Ovary (tissue), 10 donors: ENCODE results near the gene COX7B2. TPM values are rescaled to one million over a fixed set of nuclear protein-coding genes. Genes with fewer than 3 reads are reported as not detected.

Experiments
- DNase-seq, 5 donors: peaks; one replicate each; pipeline ENCODE4 v3.0.0-alpha.2; 2019 to 2020
- H3K27ac ChIP-seq, 2 donors: fragments of 200-600 bp; one replicate each; pipeline versions ENCODE4 v1.5.1 to v1.8.0; 2019 to 2022
- H3K27me3 ChIP-seq: fragments of 200-600 bp; one replicate; pipeline ENCODE4 v1.8.0; 2022
- H3K36me3 ChIP-seq: fragments of 200-600 bp; sonication (generic); one replicate; pipeline ENCODE4 v1.5.1; 2019
- H3K4me1 ChIP-seq: one replicate; pipeline ENCODE4 v1.8.1; 2013; ENCODE audit warnings: mild to moderate bottlenecking, moderate library complexity; ENCODE audit not compliant: insufficient read depth
- H3K4me3 ChIP-seq: fragments of 200-600 bp; sonication (generic); one replicate; pipeline ENCODE4 v1.5.1; 2017
- H3K9me3 ChIP-seq, 2 donors: fragments of 200-600 bp in 1 of 2; sonication (generic) in 1 of 2; one replicate each; pipeline versions ENCODE4 v1.5.1 to v1.8.1; 2013 to 2019; ENCODE audit warnings: mild to moderate bottlenecking in 1 of 2, moderate library complexity in 1 of 2
- CTCF ChIP-seq, 3 donors: fragments of 450-650 bp in 2 of 3; fragments of 200-600 bp in 1 of 3; IDR thresholded peaks; one replicate each; pipeline versions ENCODE4 v1.5.1 to v1.8.0; 2016 to 2022; ENCODE audit warnings: antibody characterized with exemption in 3 of 3, mild to moderate bottlenecking in 1 of 3
- EP300 ChIP-seq: sonication (generic); formaldehyde crosslinking; IDR thresholded peaks from one replicate; pipeline ENCODE4 v1.6.1; 2017; ENCODE audit warnings: antibody characterized with exemption
- POLR2A ChIP-seq: fragments of 450-650 bp; IDR thresholded peaks from one replicate; pipeline ENCODE4 v1.6.1; 2017; ENCODE audit warnings: antibody characterized with exemption, mild to moderate bottlenecking, moderate library complexity
- WGBS, 3 donors: extraction: QIAGEN DNeasy Blood & Tissue Kit in 1 of 3; methylation state at CpG; one replicate each; pipeline versions ENCODE4 v1.1.5 to v1.1.7; 2013 to 2017; 5-methylcytosine and 5-hydroxymethylcytosine counted together
- intact Hi-C, 4 donors: fragments of 100-400 bp; cut with DNase I; formaldehyde crosslinking; loops; one replicate each; pipeline versions ENCODE4 v1.11.0 to v1.15.1; 2022 to 2023
- long read RNA-seq, 3 donors: library from polyadenylated mRNA in 2 of 3; unstranded in 2 of 3; transcript quantifications; one replicate each; pipeline ENCODE4 v2.0.0 and lab custom pipeline, GENCODE V29; 2021 to 2026
- polyA plus RNA-seq, 2 donors: library from polyadenylated mRNA; stranded (reverse); fragments of 200-250 nt in 1 of 2; fragments of 350-450 nt in 1 of 2; fragmentation: Illumina TruSeq in 1 of 2; extraction: RNeasy Lipid Tissue Mini Kit (QIAGEN cat#74804) in 1 of 2; gene quantifications; one replicate each; pipeline ENCODE4 v1.2.3, GENCODE V29; 2013 to 2014
- total RNA-seq, 7 donors: library from RNA; depleted of rRNA in 2 of 7; stranded (reverse); fragments of >200 nt in 2 of 7; fragmentation: NEBNext Ultra II Directional in 3 of 7; extraction: Animal tissue kit (Norgen Biotek cat#: 25700) in 3 of 7; gene quantifications; one replicate each; pipeline versions ENCODE4 v1.1.0 to v1.2.4, GENCODE V29; 2016 to 2023
- donor health status: DM: no; HTN: no; CAD: no; lungs with moderate emphysema.
- donor health status: DM: no; HTN: no; CAD: no.
- donor health status: Bipolar disorder and iron deficiency.
- donor health status: DM: yes; HTN: yes; CAD: no.
- donor health status: DM: no; HTN: no; CAD: no.
- donor health status: DM: yes; HTN: yes; CAD: no.

COX7B2 gene
- total RNA-seq (not detected), polyA plus RNA-seq (not detected)
- long read RNA-seq, donor 1: 0 reads
- long read RNA-seq, donor 2, partial matches to known transcripts: 0 of 3 reads
- long read RNA-seq, donor 2, other reads (novel, unspliced or antisense): 0 of 3 reads
- long read RNA-seq, donor 3: 0 reads

- Histone ChIP-seq H3K27ac (no peak within 1 kb of the TSS), H3K4me1 (no peaks in the 10 kb centered on the region), H3K9me3 (no peaks in the 10 kb centered on the region), H3K4me3 (no peak within 1 kb of the TSS), H3K27me3 (no peaks in the 10 kb centered on the region), H3K36me3 (no peaks in the 10 kb centered on the region)
- TF ChIP-seq EP300 (no peak), POLR2A (no peak), CTCF (IDR thresholded peaks at IDR 0.05) (no peak)
- intact Hi-C loops: no loop called here
- WGBS, 3 donors: 84 to 88% (median 87%) methylated on average over 12 of the region's 12 CpGs
- no peak for DNase-seq
These were observed at the start of gene COX7B2 for GRCh38 chr4:46909078-46909477. Gene COX7B2, minus strand, starts transcription at chr4:46909245. Its CDS starts 174,053 bp downstream, at chr4:46735192.

- intact Hi-C loops: no loop called here
- H3K4me3 ChIP-seq: no peak overlapping the region
- H3K36me3 ChIP-seq: no peaks in the 10 kb centered on the region
- H3K4me1 ChIP-seq: no peaks in the 10 kb centered on the region
- TF ChIP-seq CTCF (IDR thresholded peaks at IDR 0.05): no peak
- no peak for TF ChIP-seq POLR2A
- no peak for TF ChIP-seq EP300
- WGBS, 3 donors: 43 to 61% (median 45%) methylated on average over 4 of the region's 4 CpGs
- no peaks in the 10 kb centered on the region for H3K9me3 ChIP-seq
- H3K27ac ChIP-seq: no peak overlapping the region
- no peaks in the 10 kb centered on the region for H3K27me3 ChIP-seq
- no peak for DNase-seq
These were observed 47.4 kb upstream of the COX7B2 start for GRCh38 chr4:46956451-46956850.

GRCh38 chr4:46955601-46956000 is 46.6 kb upstream of the COX7B2 start:
- no peak overlapping the region for H3K27ac ChIP-seq
- H3K4me3 ChIP-seq: no peak overlapping the region
- H3K4me1 ChIP-seq: no peaks in the 10 kb centered on the region
- intact Hi-C loops: no loop called here
- no peak for DNase-seq
- no peak for TF ChIP-seq CTCF (IDR thresholded peaks at IDR 0.05)
- no peak for TF ChIP-seq POLR2A
- no peak for TF ChIP-seq EP300
- no peaks in the 10 kb centered on the region for H3K9me3 ChIP-seq
- no peaks in the 10 kb centered on the region for H3K36me3 ChIP-seq
- no peaks in the 10 kb centered on the region for H3K27me3 ChIP-seq

GRCh38 chr4:46954643-46955042 is 45.6 kb upstream of the COX7B2 start:
- TF ChIP-seq CTCF (IDR thresholded peaks at IDR 0.05): no peak
- TF ChIP-seq EP300: no peak
- TF ChIP-seq POLR2A: no peak
- no peaks in the 10 kb centered on the region for H3K9me3 ChIP-seq
- no peaks in the 10 kb centered on the region for H3K36me3 ChIP-seq
- H3K4me1 ChIP-seq: no peaks in the 10 kb centered on the region
- no peak overlapping the region for H3K27ac ChIP-seq
- DNase-seq: no peak
- intact Hi-C loops: no loop called here
- H3K4me3 ChIP-seq: no peak overlapping the region
- no peaks in the 10 kb centered on the region for H3K27me3 ChIP-seq

GRCh38 chr4:46953564-46953963 is 44.5 kb upstream of the COX7B2 start:
- no peak for TF ChIP-seq POLR2A
- no peak for TF ChIP-seq CTCF (IDR thresholded peaks at IDR 0.05)
- TF ChIP-seq EP300: no peak
- H3K36me3 ChIP-seq: no peaks in the 10 kb centered on the region
- 81 to 91% (median 82%) methylated on average over 2 of the region's 2 CpGs for WGBS, 3 donors
- H3K4me1 ChIP-seq: no peaks in the 10 kb centered on the region
- H3K9me3 ChIP-seq: no peaks in the 10 kb centered on the region
- H3K27ac ChIP-seq: no peak overlapping the region
- no peak for DNase-seq
- no peak overlapping the region for H3K4me3 ChIP-seq
- H3K27me3 ChIP-seq: no peaks in the 10 kb centered on the region
- intact Hi-C loops: no loop called here
